ENCODE data around the gene PTGES. TPM values are rescaled to one million over a fixed set of nuclear protein-coding genes. Genes with fewer than 3 reads are reported as not detected.
A peak's percentile ranks its signal among the peaks of the same experiment; 100 is the strongest.

Gene PTGES
- total RNA-seq, 1 donor from 2014 or later: 39.5 TPM

DNA sequence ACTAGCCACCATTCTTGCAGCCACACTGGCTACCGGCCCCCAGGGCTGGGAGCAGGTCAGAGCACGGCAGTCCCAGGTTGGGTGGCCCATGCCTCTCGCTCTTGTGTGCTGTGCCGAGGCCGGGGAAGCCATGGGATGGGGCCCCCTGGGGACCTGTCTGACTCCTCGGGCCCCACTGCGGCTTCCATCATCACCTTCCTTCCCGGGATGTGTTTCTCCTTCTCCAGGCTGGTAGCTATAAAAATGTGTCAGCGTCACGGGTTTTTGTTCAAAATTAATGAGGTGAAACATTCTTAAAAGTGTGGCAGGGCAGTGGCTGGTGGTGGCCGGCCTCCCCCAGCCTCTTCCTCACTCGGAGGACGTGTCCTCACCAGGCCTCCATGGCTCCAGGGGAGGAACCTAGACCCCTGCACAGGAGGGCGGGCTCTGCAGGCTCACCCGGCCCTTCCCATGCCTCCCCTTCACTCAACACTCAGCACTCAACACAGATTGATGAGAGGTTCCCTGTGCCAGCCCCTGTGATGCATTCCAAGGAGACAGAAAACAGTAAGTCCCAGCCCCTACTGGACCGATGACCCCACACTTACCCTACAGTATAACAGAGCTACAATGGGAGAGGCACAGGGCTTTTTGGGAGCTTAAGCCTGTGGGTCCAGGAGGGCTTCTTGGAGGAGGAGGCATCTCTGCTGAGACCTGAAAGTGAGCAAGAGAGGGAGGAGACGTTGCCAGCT lies 43.2 kb downstream of the PTGES start:
- H3K27me3 ChIP-seq (ENCODE audit: control insufficient read depth, insufficient read depth, low read length): no peaks in the 10 kb centered on the region
- H3K4me3 ChIP-seq (ENCODE audit: low read depth, low read length): no peak overlapping the region
- TF ChIP-seq, protein P1, sequence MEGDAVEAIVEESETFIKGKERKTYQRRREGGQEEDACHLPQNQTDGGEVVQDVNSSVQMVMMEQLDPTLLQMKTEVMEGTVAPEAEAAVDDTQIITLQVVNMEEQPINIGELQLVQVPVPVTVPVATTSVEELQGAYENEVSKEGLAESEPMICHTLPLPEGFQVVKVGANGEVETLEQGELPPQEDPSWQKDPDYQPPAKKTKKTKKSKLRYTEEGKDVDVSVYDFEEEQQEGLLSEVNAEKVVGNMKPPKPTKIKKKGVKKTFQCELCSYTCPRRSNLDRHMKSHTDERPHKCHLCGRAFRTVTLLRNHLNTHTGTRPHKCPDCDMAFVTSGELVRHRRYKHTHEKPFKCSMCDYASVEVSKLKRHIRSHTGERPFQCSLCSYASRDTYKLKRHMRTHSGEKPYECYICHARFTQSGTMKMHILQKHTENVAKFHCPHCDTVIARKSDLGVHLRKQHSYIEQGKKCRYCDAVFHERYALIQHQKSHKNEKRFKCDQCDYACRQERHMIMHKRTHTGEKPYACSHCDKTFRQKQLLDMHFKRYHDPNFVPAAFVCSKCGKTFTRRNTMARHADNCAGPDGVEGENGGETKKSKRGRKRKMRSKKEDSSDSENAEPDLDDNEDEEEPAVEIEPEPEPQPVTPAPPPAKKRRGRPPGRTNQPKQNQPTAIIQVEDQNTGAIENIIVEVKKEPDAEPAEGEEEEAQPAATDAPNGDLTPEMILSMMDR (IDR thresholded peaks at IDR 0.05; ENCODE audit: insufficient read depth, low read length, poor library complexity, severe bottlenecking): no peak
- no peaks in the 10 kb centered on the region for H3K36me3 ChIP-seq (ENCODE audit: control insufficient read depth, insufficient read depth, low read length)
- DNase-seq (ENCODE audit: low read depth): peak; percentile 45

GRCh38 chr9:129708793-129709192 lies 44.0 kb downstream of the PTGES start:
- no peak for DNase-seq (ENCODE audit: low read depth)
- H3K4me3 ChIP-seq (ENCODE audit: low read depth, low read length): no peak overlapping the region
- no peaks in the 10 kb centered on the region for H3K36me3 ChIP-seq (ENCODE audit: control insufficient read depth, insufficient read depth, low read length)
- H3K27me3 ChIP-seq (ENCODE audit: control insufficient read depth, insufficient read depth, low read length): no peaks in the 10 kb centered on the region
- TF ChIP-seq, protein P1 (IDR thresholded peaks at IDR 0.05; ENCODE audit: insufficient read depth, low read length, poor library complexity, severe bottlenecking): no peak

DNA sequence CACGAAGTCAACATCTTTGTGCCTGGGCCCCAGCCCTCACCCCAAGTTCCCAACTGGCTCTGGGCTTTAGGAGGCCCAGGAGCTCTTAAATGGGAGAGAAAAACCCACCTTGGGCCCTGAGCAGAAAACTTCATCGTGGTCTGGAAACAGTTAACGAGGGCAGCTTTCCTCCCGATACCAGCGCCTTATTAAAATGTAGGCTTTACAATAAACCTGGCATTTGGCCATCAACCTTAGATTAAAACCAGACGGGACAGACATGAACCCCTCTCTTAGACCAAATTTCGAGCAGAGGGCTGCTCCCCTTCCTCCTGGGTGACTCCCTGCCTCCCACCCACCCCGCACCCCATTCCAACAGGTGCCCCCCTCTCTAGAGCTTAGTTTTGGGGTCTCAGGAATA lies 48.0 kb downstream of the PTGES start:
- peaks cover 8% of the 10 kb centered on the region for H3K27me3 ChIP-seq (ENCODE audit: control insufficient read depth, insufficient read depth, low read length)
- TF ChIP-seq, protein P1 (IDR thresholded peaks at IDR 0.05; ENCODE audit: insufficient read depth, low read length, poor library complexity, severe bottlenecking): no peak
- no peak for DNase-seq (ENCODE audit: low read depth)
- H3K36me3 ChIP-seq (ENCODE audit: control insufficient read depth, insufficient read depth, low read length): no peaks in the 10 kb centered on the region
- no peak overlapping the region for H3K4me3 ChIP-seq (ENCODE audit: low read depth, low read length)

DNA sequence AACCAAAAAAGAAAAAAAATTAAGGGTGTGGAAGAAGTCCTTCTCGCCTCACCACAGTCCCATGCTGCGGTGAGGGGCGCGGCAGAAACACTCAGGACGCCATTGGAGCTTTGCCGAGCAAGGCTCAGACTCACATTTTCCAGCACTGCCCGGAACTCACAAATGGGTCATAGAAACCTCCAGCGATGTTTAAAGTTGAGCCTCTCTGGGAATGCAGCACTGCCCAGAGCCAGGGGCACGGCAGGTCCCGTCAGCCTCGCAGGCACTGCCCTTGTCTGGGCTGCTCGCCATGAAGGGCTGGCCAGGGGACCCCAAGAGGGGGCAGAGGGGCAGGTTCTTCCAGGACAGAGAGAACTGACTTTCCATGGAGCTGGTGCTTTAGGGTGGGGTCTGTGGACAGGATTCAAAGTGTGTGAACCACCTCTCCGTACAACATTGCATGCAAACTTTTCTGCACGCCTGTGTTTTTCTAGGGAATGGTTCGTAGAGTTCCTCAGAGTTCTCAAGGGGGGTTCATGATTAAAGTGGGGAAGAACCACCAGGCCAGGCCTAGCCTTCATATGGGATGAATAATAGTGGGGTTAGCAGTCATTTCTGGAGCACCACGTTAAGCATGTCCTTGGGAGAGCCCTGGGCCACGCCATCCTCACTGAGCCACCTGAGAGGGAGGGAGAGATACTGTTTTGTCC lies 49.0 kb downstream of the PTGES start:
- no peak overlapping the region for H3K4me3 ChIP-seq (ENCODE audit: low read depth, low read length)
- peaks cover 8% of the 10 kb centered on the region for H3K27me3 ChIP-seq (ENCODE audit: control insufficient read depth, insufficient read depth, low read length)
- H3K36me3 ChIP-seq (ENCODE audit: control insufficient read depth, insufficient read depth, low read length): no peaks in the 10 kb centered on the region
- TF ChIP-seq, protein P1 (IDR thresholded peaks at IDR 0.05; ENCODE audit: insufficient read depth, low read length, poor library complexity, severe bottlenecking): no peak
- no peak for DNase-seq (ENCODE audit: low read depth)

GRCh38 chr9:129702589-129703520 lies 50.0 kb downstream of the PTGES start:
- no peaks in the 10 kb centered on the region for H3K36me3 ChIP-seq (ENCODE audit: control insufficient read depth, insufficient read depth, low read length)
- H3K4me3 ChIP-seq (ENCODE audit: low read depth, low read length): no peak overlapping the region
- TF ChIP-seq, protein P1 (IDR thresholded peaks at IDR 0.05; ENCODE audit: insufficient read depth, low read length, poor library complexity, severe bottlenecking): no peak
- DNase-seq (ENCODE audit: low read depth): peak; percentile 56
- H3K27me3 ChIP-seq (ENCODE audit: control insufficient read depth, insufficient read depth, low read length): peaks cover 8% of the 10 kb centered on the region
